Esophagus muscularis mucosa (tissue), 4 donors: ENCODE measurements around the gene CDC25B. TPM values are rescaled to one million over a fixed set of nuclear protein-coding genes. Genes with fewer than 3 reads are reported as not detected.
A peak's percentile ranks its signal among the peaks of the same experiment; 100 is the strongest.

Source experiments
- DNase-seq: peaks from one replicate; pipeline ENCODE4 v3.0.0-alpha.2; 2017; ENCODE audit errors: extremely low spot score
- H3K27ac ChIP-seq, 4 donors: fragments of 200-600 bp; sonication (generic); replicated peaks in 1 of 4; 1 replicate in 3 of 4; 2 replicates in 1 of 4; pipeline ENCODE4 v1.5.1; 2016 to 2019; ENCODE audit warnings: mild to moderate bottlenecking in 1 of 4
- H3K27me3 ChIP-seq, 4 donors: fragments of 200-600 bp; sonication (generic); one replicate each; pipeline versions ENCODE4 v1.5.1 to v1.6.0; 2016 to 2019
- H3K36me3 ChIP-seq, 4 donors: fragments of 200-600 bp; sonication (generic); one replicate each; pipeline ENCODE4 v1.5.1; 2016 to 2019
- H3K4me1 ChIP-seq, 4 donors: fragments of 200-600 bp; sonication (generic); one replicate each; pipeline ENCODE4 v1.5.1; 2016 to 2019
- H3K4me3 ChIP-seq, 4 donors: fragments of 200-600 bp; sonication (generic); 1 replicate in 2 of 4; 2 replicates in 2 of 4; pipeline ENCODE4 v1.5.1; 2016 to 2019; ENCODE audit warnings: mild to moderate bottlenecking in 4 of 4, moderate library complexity in 1 of 4
- H3K9me3 ChIP-seq, 4 donors: fragments of 200-600 bp; sonication (generic); 1 replicate in 3 of 4; 2 replicates in 1 of 4; pipeline ENCODE4 v1.5.1; 2016 to 2019
- EP300 ChIP-seq: sonication (generic); formaldehyde crosslinking; IDR thresholded peaks from one replicate; pipeline ENCODE4 v1.6.1; 2017; ENCODE audit warnings: antibody characterized with exemption
- POLR2A ChIP-seq: fragments of 450-650 bp; IDR thresholded peaks from one replicate; pipeline ENCODE4 v1.6.1; 2017; ENCODE audit warnings: antibody characterized with exemption, moderate library complexity, mild to moderate bottlenecking, low read depth
- POLR2AphosphoS5 ChIP-seq, 2 donors: sonication (generic); formaldehyde crosslinking; IDR thresholded peaks; one replicate each; pipeline ENCODE4 v1.6.1; 2017; ENCODE audit warnings: antibody characterized with exemption in 2 of 2
- WGBS: methylation state at CpG from one replicate; pipeline ENCODE4 v1.1.5; 2018; 5-methylcytosine and 5-hydroxymethylcytosine counted together
- intact Hi-C: fragments of 100-400 bp; cut with DNase I; formaldehyde crosslinking; loops from one replicate; pipeline ENCODE4 v1.15.1; 2023
- total RNA-seq, 4 donors: library from RNA; depleted of rRNA; stranded (reverse); fragments of >200 nt; gene quantifications; one replicate each; pipeline versions ENCODE4 v1.1.0 to v1.2.1, GENCODE V29; 2016
- TF ChIP-seq, protein P1 (sequence below), 3 experiments: fragments of 200-600 bp in 2 of 3; fragments of 450-650 bp in 1 of 3; sonication (generic) in 2 of 3; IDR thresholded peaks; one replicate each; pipeline ENCODE4 v1.5.1; 2017 to 2019; ENCODE audit warnings: antibody characterized with exemption in 3 of 3, mild to moderate bottlenecking in 2 of 3, moderate library complexity in 1 of 3

The CDC25B gene
- total RNA-seq, 4 donors from 2014 or later: 29.9 to 43.1 (median 35.6) TPM

DNA sequence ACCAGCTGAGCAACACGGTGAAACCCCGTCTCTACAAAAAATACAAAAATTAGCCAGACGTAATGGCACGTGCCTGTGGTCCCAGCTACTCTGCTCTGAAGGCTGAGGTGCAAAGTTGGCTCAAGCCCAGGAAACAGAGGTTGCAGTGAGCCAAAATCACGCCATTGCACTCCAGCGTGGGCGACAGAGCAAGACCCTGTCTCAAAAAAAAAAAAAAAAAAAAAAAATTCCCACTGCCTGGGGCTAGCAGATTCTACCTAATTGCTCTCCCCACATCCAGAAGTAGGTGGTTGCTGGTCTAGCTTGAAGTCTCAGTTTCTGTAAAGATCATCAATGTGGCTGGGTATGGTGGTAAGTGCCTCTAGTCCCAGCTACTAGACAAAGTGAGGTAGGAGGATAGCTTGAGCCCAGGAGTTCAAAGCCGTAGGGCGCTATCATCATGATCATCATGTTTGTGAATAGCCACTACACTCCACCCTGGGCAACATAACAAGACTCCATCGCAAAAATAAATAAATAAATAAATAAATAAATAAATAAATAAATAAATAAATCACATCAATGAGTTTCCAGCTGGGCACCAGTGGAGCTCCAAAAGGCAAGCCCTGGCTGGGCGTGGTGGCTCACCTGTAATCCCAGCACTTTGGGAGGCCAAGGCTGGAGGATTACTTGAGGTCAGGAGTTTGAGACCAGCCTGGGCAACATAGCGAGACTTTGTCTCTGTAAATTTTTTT is 17.9 kb downstream of the CDC25B start:
- WGBS: 85% methylated on average over 12 of the region's 12 CpGs
- Histone ChIP-seq H3K4me1 (peaks cover 41 to 68% (median 50%) of the 10 kb centered on the region in 4 donors), H3K27ac (peak overlapping the region; percentile 89 to 96 (median 92)), H3K36me3 (no peaks in the 10 kb centered on the region), H3K9me3 (no peaks in the 10 kb centered on the region), H3K4me3 (no peak overlapping the region), H3K27me3 (no peaks in the 10 kb centered on the region)
- intact Hi-C loops: no loop called here
- DNase-seq: no peak
- TF ChIP-seq, protein P1, sequence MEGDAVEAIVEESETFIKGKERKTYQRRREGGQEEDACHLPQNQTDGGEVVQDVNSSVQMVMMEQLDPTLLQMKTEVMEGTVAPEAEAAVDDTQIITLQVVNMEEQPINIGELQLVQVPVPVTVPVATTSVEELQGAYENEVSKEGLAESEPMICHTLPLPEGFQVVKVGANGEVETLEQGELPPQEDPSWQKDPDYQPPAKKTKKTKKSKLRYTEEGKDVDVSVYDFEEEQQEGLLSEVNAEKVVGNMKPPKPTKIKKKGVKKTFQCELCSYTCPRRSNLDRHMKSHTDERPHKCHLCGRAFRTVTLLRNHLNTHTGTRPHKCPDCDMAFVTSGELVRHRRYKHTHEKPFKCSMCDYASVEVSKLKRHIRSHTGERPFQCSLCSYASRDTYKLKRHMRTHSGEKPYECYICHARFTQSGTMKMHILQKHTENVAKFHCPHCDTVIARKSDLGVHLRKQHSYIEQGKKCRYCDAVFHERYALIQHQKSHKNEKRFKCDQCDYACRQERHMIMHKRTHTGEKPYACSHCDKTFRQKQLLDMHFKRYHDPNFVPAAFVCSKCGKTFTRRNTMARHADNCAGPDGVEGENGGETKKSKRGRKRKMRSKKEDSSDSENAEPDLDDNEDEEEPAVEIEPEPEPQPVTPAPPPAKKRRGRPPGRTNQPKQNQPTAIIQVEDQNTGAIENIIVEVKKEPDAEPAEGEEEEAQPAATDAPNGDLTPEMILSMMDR (IDR thresholded peaks at IDR 0.05): no peak
- TF ChIP-seq POLR2A (no peak), POLR2AphosphoS5 (IDR thresholded peaks at IDR 0.05) (no peak), EP300 (no peak)

DNA sequence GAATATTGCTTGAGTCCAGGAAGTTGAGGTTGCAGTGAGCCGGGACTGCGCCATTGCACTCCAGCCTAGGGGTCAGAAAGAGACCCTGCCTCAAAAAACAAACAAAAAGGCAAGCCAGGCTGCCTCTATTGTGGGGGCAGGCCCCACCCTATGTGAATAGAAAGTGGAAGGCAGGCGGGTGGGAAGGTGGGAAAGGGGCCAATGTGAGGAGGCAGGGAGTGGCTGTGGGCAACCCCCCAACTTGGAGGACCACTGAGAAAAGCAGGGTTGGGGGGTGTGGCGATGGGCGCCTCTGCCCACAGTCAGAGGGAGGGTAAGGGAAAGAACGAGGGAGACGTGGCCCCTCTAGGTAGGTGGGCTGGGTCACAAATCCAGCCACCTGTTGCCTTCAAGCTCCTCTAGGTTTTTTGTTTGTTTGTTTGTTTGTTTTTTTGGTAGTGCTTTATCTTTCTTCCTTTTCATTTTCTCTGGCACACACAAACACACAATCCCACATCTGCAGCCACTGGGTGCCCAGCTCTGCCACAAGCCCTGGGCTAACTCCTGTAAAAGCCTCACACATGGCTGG is 18.9 kb downstream of the CDC25B start:
- H3K4me3 ChIP-seq: no peak overlapping the region
- no peaks in the 10 kb centered on the region for H3K9me3 ChIP-seq
- DNase-seq: no peak
- H3K27ac ChIP-seq: no peak overlapping the region
- WGBS: 70% methylated on average over 7 of the region's 7 CpGs
- H3K27me3 ChIP-seq: no peaks in the 10 kb centered on the region
- peaks cover 43 to 68% (median 54%) of the 10 kb centered on the region in 4 donors for H3K4me1 ChIP-seq
- intact Hi-C loops: no loop called here
- no peaks in the 10 kb centered on the region for H3K36me3 ChIP-seq
- TF ChIP-seq EP300: no peak
- TF ChIP-seq POLR2A: no peak
- TF ChIP-seq, protein P1 (IDR thresholded peaks at IDR 0.05): no peak
- TF ChIP-seq POLR2AphosphoS5 (IDR thresholded peaks at IDR 0.05): no peak

GRCh38 chr20:3815703-3816315 is 19.7 kb downstream of the CDC25B start:
- Histone ChIP-seq H3K4me3 (no peak overlapping the region), H3K9me3 (no peaks in the 10 kb centered on the region), H3K4me1 (peaks cover 37 to 60% (median 46%) of the 10 kb centered on the region in 4 donors), H3K36me3 (no peaks in the 10 kb centered on the region), H3K27ac (no peak overlapping the region), H3K27me3 (no peaks in the 10 kb centered on the region)
- DNase-seq: peak; percentile 60
- 81% methylated on average over 9 of the region's 9 CpGs for WGBS
- intact Hi-C loops: no loop called here
- no peak for TF ChIP-seq EP300
- TF ChIP-seq, protein P1 (IDR thresholded peaks at IDR 0.05): no peak

GRCh38 chr20:3818155-3819151 is 22.3 kb downstream of the CDC25B start:
- no peaks in the 10 kb centered on the region for H3K9me3 ChIP-seq
- H3K4me3 ChIP-seq: no peak overlapping the region
- H3K36me3 ChIP-seq: peaks cover 10 to 16% (median 13%) of the 10 kb centered on the region in 4 donors
- no peaks in the 10 kb centered on the region for H3K27me3 ChIP-seq
- H3K27ac ChIP-seq: peak overlapping the region; percentile 91 to 98 (median 95)
- intact Hi-C loops: no loop called here
- DNase-seq: no peak
- peaks cover 28 to 45% (median 38%) of the 10 kb centered on the region in 4 donors for H3K4me1 ChIP-seq
- TF ChIP-seq EP300: no peak
- TF ChIP-seq POLR2AphosphoS5 (IDR thresholded peaks at IDR 0.05): peak in 1 of 2 donors; percentile 51
- TF ChIP-seq POLR2A: no peak
- TF ChIP-seq, protein P1 (IDR thresholded peaks at IDR 0.05): peak; percentile 47 to 65 (median 61)
- WGBS: 85% methylated on average over 5 of the region's 8 CpGs
